ENCODE measurements around the gene UBAC2. TPM values are rescaled to one million over a fixed set of nuclear protein-coding genes. Genes with fewer than 3 reads are reported as not detected.

UBAC2 gene
- total and polyA plus RNA-seq, 4 donors: 32.9 to 42.3 (median 35.3) TPM

GRCh38 chr13:99185606-99186005 lies 15.0 kb upstream of the UBAC2 start:
- TF ChIP-seq, protein P1, sequence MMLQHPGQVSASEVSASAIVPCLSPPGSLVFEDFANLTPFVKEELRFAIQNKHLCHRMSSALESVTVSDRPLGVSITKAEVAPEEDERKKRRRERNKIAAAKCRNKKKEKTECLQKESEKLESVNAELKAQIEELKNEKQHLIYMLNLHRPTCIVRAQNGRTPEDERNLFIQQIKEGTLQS (IDR thresholded peaks at IDR 0.05): no peak
- no peak for TF ChIP-seq FOXA1 (IDR thresholded peaks at IDR 0.05)
- TF ChIP-seq HNF4G (IDR thresholded peaks at IDR 0.05): no peak
- no peak for TF ChIP-seq EGR1 (IDR thresholded peaks at IDR 0.05; ENCODE audit: low read depth in 2 of 2)
- TF ChIP-seq, protein P2, sequence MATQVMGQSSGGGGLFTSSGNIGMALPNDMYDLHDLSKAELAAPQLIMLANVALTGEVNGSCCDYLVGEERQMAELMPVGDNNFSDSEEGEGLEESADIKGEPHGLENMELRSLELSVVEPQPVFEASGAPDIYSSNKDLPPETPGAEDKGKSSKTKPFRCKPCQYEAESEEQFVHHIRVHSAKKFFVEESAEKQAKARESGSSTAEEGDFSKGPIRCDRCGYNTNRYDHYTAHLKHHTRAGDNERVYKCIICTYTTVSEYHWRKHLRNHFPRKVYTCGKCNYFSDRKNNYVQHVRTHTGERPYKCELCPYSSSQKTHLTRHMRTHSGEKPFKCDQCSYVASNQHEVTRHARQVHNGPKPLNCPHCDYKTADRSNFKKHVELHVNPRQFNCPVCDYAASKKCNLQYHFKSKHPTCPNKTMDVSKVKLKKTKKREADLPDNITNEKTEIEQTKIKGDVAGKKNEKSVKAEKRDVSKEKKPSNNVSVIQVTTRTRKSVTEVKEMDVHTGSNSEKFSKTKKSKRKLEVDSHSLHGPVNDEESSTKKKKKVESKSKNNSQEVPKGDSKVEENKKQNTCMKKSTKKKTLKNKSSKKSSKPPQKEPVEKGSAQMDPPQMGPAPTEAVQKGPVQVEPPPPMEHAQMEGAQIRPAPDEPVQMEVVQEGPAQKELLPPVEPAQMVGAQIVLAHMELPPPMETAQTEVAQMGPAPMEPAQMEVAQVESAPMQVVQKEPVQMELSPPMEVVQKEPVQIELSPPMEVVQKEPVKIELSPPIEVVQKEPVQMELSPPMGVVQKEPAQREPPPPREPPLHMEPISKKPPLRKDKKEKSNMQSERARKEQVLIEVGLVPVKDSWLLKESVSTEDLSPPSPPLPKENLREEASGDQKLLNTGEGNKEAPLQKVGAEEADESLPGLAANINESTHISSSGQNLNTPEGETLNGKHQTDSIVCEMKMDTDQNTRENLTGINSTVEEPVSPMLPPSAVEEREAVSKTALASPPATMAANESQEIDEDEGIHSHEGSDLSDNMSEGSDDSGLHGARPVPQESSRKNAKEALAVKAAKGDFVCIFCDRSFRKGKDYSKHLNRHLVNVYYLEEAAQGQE (IDR thresholded peaks at IDR 0.05): no peak
- TF ChIP-seq, protein P3, sequence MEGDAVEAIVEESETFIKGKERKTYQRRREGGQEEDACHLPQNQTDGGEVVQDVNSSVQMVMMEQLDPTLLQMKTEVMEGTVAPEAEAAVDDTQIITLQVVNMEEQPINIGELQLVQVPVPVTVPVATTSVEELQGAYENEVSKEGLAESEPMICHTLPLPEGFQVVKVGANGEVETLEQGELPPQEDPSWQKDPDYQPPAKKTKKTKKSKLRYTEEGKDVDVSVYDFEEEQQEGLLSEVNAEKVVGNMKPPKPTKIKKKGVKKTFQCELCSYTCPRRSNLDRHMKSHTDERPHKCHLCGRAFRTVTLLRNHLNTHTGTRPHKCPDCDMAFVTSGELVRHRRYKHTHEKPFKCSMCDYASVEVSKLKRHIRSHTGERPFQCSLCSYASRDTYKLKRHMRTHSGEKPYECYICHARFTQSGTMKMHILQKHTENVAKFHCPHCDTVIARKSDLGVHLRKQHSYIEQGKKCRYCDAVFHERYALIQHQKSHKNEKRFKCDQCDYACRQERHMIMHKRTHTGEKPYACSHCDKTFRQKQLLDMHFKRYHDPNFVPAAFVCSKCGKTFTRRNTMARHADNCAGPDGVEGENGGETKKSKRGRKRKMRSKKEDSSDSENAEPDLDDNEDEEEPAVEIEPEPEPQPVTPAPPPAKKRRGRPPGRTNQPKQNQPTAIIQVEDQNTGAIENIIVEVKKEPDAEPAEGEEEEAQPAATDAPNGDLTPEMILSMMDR (IDR thresholded peaks at IDR 0.05; ENCODE audit: low read depth, low read length, missing input control): no peak
- TF ChIP-seq, protein P4, sequence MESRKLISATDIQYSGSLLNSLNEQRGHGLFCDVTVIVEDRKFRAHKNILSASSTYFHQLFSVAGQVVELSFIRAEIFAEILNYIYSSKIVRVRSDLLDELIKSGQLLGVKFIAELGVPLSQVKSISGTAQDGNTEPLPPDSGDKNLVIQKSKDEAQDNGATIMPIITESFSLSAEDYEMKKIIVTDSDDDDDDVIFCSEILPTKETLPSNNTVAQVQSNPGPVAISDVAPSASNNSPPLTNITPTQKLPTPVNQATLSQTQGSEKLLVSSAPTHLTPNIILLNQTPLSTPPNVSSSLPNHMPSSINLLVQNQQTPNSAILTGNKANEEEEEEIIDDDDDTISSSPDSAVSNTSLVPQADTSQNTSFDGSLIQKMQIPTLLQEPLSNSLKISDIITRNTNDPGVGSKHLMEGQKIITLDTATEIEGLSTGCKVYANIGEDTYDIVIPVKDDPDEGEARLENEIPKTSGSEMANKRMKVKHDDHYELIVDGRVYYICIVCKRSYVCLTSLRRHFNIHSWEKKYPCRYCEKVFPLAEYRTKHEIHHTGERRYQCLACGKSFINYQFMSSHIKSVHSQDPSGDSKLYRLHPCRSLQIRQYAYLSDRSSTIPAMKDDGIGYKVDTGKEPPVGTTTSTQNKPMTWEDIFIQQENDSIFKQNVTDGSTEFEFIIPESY (IDR thresholded peaks at IDR 0.05): no peak
- no peak for TF ChIP-seq JUND (IDR thresholded peaks at IDR 0.05)
- no peak for TF ChIP-seq NR2F2 (IDR thresholded peaks at IDR 0.05)
- TF ChIP-seq SP1 (IDR thresholded peaks at IDR 0.05): no peak
- TF ChIP-seq MAX (IDR thresholded peaks at IDR 0.05): no peak
- no peak for TF ChIP-seq YY1 (IDR thresholded peaks at IDR 0.05)
- no peak for TF ChIP-seq TAF1 (conservative IDR thresholded peaks at IDR 0.05)
- no peak for TF ChIP-seq FOXA2 (IDR thresholded peaks at IDR 0.05)
- no peak for TF ChIP-seq GABPA (IDR thresholded peaks at IDR 0.05 in 1 of 2, conservative IDR thresholded peaks at IDR 0.05 in 1 of 2)
- H3K4me3 ChIP-seq (ENCODE audit: low read depth in 1 of 3, low read length in 3 of 3): no peak overlapping the region
- H3K27ac ChIP-seq (ENCODE audit: low read depth in 1 of 2, low read length in 2 of 2): no peak overlapping the region
- H3K9ac ChIP-seq (ENCODE audit: low read depth in 1 of 2, low read length in 2 of 2): no peak overlapping the region
- no peaks in the 10 kb centered on the region for H3K27me3 ChIP-seq (ENCODE audit: control insufficient read depth in 4 of 4, insufficient read depth in 4 of 4, low read length in 3 of 4)
- H3K9me3 ChIP-seq (ENCODE audit: control insufficient read depth in 4 of 4, low read length in 3 of 4): no peaks in the 10 kb centered on the region
- DNase-seq (ENCODE audit: low spot score): no peak
- no peaks in the 10 kb centered on the region for H3K4me1 ChIP-seq (ENCODE audit: control insufficient read depth in 4 of 4, insufficient read depth in 4 of 4, low read length in 3 of 4)
- 77% methylated on average over 8 of the region's 8 CpGs for WGBS
- H3K36me3 ChIP-seq (ENCODE audit: control insufficient read depth in 4 of 4, insufficient read depth in 3 of 4, low read depth in 1 of 4, low read length in 3 of 4): no peaks in the 10 kb centered on the region
